HG03196 (cell line): Measurements from ENCODE around the gene KLRK1.
"Not testable (repeated sequence)": the region's sequence is repeated elsewhere in the genome, so short reads cannot be mapped to it uniquely, and the experiment has no call there.

Experiments
- ATAC-seq: cut with Tn5 transposase; IDR thresholded peaks from one replicate; pipeline ENCODE4 v1.9.1; 2021; ENCODE audit not compliant: unreplicated experiment

Gene KLRK1

GRCh38 chr12:10362828-10363657 is 26.8 kb downstream of the KLRK1 start:
- no peak for ATAC-seq

GRCh38 chr12:10362325-10362724 is 27.5 kb downstream of the KLRK1 start:
- no peak for ATAC-seq

GRCh38 chr12:10361622-10362021 is 28.2 kb downstream of the KLRK1 start:
- ATAC-seq: no peak

- no peak for ATAC-seq
Measured at GRCh38 chr12:10361084-10361483, 28.8 kb downstream of the KLRK1 start.

- ATAC-seq: no peak
Measured at GRCh38 chr12:10358969-10359368, 30.9 kb downstream of the KLRK1 start.

GRCh38 chr12:10358131-10358530 is 31.7 kb downstream of the KLRK1 start:
- ATAC-seq: no peak

GRCh38 chr12:10354502-10354901 is 35.3 kb downstream of the KLRK1 start:
- ATAC-seq: no peak

- no peak for ATAC-seq
Measured at GRCh38 chr12:10354071-10354470, 35.8 kb downstream of the KLRK1 start.

- ATAC-seq: not testable (repeated sequence)
Measured at GRCh38 chr12:10351457-10351856, 38.4 kb downstream of the KLRK1 start.

GRCh38 chr12:10341892-10342509 is 47.8 kb downstream of the KLRK1 start:
- ATAC-seq: no peak

GRCh38 chr12:10340946-10341345 is 48.9 kb downstream of the KLRK1 start:
- not testable (repeated sequence) for ATAC-seq

GRCh38 chr12:10339053-10339840 is 50.6 kb downstream of the KLRK1 start:
- no peak for ATAC-seq

- not testable (repeated sequence) for ATAC-seq
Measured at GRCh38 chr12:10338470-10338869, 51.4 kb downstream of the KLRK1 start.

GRCh38 chr12:10336196-10336595 is 53.6 kb downstream of the KLRK1 start:
- not testable (repeated sequence) for ATAC-seq

GRCh38 chr12:10331642-10332239 is 58.1 kb downstream of the KLRK1 start:
- ATAC-seq: no peak

- not testable (repeated sequence) for ATAC-seq
Measured at GRCh38 chr12:10328691-10329090, 61.1 kb downstream of the KLRK1 start.
